Inflammatory macrophage (primary cell): Measurements from ENCODE around the gene FARP1.

ENCODE experiments used
- DNase-seq, 2 donors: peaks; one replicate each; pipeline ENCODE4 v3.0.0-alpha.2; 2020 to 2022

FARP1 gene

DNA sequence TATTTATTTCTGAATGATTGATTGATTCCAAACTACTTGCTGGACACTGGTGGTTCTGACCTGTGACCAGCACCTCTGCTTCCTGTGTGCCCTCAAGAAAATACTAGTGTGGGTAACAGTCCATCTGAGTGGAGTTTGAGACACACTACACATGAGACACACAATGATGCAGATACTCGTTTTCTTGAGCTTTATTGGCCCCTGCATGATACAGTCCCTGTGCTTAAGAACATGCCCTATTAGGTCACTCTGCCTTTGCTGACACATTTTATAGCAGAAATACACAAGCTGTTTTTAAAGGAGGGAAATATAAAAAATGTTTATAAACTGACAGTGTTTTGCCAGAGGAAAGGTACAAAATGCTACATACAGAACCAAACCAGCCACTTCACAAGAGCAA lies 307.1 kb downstream of the FARP1 start:
- DNase-seq, result no peak

- no peak for DNase-seq
Measured at GRCh38 chr13:98450539-98451111, 307.7 kb downstream of the FARP1 start.

DNA sequence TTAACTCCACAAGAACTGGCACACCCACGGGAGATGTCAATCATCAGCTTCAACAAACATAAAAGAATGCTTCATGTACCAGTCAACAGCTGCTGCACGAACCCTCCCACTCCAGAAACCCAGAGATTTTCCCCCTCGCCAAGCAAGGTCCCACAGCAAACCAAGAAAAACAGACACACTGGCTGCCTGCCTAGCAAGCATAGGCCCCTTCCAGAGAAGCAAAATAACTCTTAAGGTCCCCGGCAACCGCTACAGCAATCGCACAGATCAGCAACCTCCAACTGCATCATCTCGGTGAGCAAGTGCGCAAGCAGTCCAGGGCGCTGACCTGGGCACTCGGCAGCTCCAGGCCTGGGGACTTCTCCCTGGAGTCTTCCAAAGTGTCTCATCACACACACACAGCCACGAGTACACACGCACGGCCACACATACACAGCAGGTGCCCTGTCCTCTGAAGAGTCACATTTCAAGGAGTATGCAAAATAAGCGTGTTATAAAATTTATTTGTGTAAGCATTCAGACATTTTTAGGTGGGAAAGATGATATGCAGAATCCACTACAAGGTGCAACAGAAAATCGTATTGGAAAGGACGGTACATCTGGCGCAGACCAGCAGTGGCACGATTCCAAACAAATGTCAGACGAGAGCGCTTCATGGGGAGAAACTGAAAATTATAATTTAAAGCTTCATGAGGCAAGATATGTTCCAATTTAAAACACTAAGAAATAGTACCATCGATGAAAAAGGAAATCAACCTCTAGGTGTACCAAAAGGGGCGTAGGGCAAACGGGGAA lies 309.0 kb downstream of the FARP1 start:
- DNase-seq, result no peak

DNA sequence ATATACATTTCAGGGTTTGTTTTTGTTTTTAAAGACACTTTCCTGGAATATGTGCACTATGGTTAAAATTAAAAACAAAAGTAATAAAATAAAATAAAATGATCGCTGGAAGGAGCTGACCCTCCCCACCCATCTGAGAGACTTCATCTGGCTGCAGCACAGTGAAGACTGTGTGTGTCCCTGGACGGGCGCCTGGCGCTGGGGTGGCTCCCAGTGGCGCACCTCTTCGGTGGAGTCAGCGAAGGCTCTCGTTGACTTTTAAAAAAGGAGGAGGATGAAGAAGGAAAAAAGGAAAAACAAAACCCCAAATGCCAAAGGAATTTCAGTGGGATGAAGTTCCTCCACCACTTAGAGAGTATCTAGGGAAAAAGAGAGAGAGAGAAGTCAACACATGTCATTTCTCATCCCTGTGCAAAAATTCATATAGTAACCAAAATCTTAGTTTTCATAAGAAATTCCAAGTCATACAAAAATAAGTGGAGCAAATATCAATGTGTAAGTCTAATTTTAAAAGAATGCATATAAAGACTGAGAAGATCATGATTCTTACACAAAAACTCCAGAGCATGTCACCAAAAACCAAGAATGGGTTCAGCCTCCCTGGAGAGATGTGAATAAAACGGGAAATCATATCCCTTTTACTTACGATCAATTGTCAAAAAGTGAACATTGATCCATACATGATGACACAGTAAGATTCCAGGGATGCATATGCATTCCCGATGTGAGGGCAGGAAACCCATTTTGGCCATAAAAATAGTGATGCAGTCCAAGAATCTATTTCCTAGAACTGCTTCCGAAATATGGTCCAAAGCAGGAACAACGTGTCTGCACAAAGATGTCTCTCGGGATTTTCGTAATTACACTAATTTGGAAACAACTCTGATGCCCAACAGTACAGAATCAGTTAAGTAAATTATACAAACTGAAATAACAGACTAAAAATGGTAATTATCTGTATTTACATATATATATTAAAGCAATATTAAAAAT lies 310.3 kb downstream of the FARP1 start:
- no peak for DNase-seq

DNA sequence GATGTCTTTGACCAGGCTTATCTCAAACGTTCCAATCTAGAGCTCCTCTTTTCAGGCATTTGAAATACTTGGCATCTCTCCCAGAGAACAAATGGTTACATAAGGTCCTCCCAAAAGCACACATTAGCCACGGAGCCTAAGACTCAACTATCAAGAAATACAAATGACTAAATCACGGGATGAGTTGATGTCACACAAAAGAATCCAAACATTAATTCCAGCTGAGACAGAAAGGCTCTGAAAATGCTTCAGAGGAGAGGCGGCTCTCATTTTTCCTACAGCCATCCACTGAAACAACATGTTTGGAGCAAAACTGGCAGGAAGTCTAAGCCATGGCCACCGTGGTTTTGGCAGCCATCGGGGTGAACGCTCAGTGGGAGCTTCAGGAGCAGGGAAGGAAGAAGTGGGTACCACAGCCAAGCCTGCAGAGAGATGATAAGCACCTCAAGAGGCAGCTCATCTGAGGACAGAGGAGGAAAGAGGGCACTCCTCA lies 311.5 kb downstream of the FARP1 start:
- no peak for DNase-seq

GRCh38 chr13:98456413-98456845 lies 313.5 kb downstream of the FARP1 start:
- no peak for DNase-seq

DNA sequence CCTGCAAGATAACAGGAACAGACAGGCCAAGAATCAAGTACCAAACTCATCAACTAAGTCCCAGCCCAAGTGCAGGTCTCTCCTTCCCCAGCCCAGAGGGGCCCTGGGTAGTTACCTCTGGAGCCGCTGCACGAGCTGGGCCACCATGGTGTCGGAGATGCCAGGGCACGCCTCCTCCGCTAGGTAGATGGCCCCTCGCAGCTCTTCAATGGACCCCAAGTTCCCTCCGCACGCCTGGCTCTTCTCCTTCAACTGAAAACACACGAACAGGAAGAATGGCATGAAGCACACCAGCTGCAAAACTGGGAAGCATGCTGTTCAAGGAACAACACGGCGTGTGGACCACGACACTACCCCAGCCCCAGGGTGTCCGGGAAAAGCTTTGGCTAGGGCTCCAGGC lies 314.2 kb downstream of the FARP1 start:
- no peak for DNase-seq

DNA sequence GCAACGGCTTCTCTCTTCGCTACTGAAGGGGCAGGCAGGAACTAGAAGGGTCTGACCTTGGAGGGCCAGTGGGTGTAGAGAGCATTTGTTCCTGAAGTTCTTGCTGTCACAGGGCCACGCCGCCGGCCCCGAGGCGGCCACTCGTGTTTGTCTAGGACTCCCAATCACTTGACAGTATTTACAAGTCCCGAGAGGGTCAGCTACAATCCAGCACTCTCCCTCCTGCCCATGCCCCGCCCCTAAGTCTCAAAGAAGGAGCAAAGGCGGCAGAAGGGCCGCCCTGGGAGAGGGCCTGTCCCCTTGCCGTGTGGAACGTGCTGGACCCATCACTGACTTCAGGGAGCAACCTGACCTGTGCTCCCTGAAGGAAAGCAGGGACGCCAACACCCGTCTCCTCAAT lies 315.5 kb downstream of the FARP1 start:
- DNase-seq, result no peak

GRCh38 chr13:98459171-98459681 lies 316.3 kb downstream of the FARP1 start:
- no peak for DNase-seq

DNA sequence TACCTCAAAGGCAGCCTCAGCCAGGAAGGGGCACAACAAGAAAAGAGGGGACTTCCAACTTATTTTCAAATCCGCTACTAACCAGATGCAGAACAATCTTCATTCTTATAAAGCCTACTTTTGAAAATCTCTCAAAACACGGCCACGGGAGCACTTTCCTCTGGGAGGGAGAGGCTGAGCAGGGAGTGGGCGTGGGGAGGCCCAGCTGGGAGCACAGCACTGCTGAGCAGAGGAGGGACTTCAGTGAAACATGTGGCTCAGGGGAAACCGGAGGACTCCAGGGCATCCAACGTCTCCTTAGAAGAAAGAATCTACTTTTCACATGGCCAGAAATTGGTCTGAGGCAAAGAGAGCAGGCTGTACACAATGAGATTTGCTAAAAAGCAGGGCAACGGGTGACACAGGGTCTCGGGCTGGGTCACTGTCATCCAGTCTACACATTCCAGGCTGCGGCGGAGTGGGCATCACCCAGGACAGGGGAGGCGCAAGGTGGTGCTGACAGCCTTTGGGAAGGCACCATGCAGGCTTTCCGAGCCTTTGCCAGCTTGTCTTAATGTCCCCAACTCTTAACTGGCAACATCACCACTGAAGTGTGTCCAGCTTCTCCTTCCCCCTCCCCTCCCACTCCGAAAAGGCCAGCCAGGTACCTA lies 317.0 kb downstream of the FARP1 start:
- no peak for DNase-seq

DNA sequence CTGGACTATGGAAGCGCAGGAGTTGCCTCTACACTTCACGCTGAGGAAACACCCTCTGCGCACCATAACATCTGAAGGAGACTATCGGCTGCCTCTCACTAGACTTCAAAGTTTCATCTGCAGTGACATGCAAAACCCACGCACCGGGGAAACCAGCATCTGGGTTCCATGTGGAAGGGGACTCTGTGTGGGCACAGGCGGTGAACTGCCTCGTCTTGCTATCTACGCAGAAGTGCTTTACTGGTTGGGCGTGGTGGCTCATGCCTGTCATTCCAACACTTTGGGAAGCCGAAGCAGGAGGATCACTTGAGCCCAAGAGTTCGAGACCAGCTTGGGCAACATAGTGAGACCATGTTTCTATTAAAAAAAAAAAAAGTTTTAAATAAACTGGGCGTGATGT lies 317.6 kb downstream of the FARP1 start:
- no peak for DNase-seq

- no peak for DNase-seq
Measured at GRCh38 chr13:98461486-98462240, 318.8 kb downstream of the FARP1 start.

- no peak for DNase-seq
Measured at GRCh38 chr13:98462241-98462882, 319.5 kb downstream of the FARP1 start.

- DNase-seq, result no peak
Measured at GRCh38 chr13:98462946-98463345, 320.1 kb downstream of the FARP1 start.

DNA sequence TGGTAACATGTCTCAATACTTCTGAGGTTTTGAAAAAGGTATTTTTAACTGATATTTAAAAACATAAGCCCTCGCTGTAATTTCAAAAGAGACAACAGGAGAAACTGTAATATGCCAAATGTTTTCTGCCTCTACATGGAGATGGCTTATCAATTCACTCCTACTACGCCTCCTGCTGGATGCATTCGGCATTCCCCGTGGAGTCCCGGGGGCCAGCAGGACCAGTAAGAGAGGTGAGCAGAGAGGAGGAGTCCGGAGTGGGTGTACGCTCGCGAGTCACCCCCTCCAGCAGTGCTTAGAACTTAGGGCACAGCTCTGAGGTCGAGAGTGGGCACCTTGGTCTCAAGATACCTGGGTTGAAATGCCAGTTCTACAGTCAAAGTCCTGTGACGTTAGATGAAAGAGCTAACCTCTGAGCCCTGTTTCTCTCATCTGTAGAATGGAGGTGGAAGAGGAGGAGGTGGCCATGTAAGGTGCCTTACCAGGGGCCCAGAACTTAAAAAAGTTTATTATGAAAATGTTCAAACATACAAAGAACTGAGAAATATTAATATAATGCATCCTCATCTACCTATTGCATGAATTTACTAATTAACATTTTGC lies 323.8 kb downstream of the FARP1 start:
- DNase-seq, result peak in 1 of 2 donors; percentile 20

DNA sequence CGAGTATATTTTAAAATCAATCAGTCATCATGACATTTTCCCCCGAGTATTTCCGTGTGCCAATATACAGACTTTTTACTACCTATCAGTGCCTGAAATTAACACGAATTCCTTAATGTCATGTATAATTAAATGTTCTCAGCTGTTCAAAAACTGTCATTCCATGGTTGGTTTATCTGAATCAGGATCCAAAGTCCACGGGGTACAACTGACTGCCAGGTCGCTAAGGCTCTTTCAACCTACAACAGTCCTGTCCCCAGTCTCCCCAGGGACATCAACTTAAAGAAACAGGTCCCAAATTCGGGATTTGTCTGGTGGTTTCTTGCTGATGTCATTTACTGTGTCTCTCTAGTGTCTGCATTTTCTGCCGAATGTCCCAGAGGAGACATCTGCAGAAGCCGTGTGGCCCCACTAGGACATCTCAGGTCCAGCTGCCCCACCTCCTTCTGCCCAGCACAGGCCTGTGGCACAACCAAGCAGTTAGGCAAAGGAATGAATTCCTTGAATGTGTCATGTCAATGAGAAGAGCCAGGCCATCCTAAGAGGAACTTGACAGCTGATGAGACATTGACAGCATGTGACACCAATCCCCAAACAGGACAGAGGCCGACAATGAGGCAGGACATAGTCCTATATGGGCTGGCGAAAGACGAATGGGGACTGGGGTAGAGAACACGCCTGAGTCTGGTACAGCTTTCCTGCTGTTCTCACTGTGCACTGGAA lies 324.5 kb downstream of the FARP1 start:
- peak; percentile 40 to 75 for DNase-seq

DNA sequence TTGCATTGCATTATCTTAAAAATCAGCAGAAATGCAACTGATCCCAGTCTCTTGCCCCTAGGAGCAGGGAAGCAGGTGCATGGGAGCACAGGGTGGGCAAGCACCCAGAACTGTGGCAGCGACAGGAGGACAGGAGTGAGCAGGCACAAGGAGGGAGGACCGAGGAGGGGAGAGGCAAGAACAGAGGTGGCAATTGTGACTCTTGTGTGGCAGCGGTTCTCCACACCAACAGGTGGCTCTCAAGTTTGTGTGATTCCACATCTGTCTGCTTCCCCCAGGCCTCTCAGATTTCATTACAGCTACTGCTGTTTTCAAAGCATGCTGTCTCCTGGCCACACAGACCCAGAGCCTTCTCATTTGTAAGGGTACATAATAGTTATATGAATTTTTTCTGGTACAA lies 325.5 kb downstream of the FARP1 start:
- no peak for DNase-seq

GRCh38 chr13:98468929-98469328 lies 326.0 kb downstream of the FARP1 start:
- DNase-seq, result no peak

GRCh38 chr13:98470920-98471319 lies 328.0 kb downstream of the FARP1 start:
- DNase-seq, result no peak

- no peak for DNase-seq
Measured at GRCh38 chr13:98471934-98472333, 329.0 kb downstream of the FARP1 start.
